GM12872 (cell line): ENCODE results near the gene PTGR3.

ENCODE experiments used
- TF ChIP-seq, protein P1 (sequence below): IDR thresholded peaks from 3 replicates; pipeline ENCODE4 v1.5.1; 2011; ENCODE audit warnings: low read depth, mild to moderate bottlenecking, low read length, moderate library complexity; ENCODE audit not compliant: insufficient read depth

PTGR3 gene

DNA sequence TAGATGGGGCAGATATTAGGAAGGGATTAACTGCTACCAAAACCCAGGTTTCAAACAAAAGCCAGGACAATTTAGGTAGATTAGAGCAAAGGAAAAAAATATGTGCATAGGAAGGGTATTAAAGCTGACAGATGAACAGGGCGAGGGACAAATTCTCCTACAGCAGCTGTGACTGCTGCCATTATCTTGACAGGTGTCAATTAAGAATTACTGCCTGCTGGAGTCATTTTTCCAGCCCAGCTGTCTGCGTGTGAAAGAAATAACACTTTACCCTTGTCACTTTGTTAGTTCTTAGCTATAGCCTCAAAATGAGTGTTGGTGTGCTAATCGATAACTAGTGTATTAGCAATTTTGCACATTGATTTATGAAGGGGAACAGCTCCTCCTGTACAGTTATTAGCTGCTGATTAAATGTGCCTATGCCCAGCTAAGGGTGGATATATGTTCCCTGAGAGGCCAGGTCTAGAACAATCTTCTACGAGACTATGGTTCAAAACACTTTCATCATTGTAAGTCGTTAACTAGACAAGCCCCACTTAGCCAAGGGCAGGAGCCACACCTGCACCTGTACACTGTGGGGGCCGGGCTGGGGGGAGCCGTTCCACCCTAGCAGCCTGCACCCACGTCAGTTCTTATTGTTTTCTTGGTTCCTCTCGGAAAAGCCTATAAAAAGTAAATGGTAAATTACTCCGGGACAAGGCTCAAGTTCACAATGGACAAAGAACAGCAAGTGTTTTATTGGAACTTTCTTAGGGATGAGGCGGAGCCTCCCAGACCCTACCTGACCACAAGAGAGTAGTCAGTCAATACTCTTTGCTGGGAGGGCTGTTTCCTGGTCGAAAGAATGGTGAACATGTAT lies 9.4 kb upstream of the PTGR3 start:
- TF ChIP-seq, protein P1, sequence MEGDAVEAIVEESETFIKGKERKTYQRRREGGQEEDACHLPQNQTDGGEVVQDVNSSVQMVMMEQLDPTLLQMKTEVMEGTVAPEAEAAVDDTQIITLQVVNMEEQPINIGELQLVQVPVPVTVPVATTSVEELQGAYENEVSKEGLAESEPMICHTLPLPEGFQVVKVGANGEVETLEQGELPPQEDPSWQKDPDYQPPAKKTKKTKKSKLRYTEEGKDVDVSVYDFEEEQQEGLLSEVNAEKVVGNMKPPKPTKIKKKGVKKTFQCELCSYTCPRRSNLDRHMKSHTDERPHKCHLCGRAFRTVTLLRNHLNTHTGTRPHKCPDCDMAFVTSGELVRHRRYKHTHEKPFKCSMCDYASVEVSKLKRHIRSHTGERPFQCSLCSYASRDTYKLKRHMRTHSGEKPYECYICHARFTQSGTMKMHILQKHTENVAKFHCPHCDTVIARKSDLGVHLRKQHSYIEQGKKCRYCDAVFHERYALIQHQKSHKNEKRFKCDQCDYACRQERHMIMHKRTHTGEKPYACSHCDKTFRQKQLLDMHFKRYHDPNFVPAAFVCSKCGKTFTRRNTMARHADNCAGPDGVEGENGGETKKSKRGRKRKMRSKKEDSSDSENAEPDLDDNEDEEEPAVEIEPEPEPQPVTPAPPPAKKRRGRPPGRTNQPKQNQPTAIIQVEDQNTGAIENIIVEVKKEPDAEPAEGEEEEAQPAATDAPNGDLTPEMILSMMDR: no peak

- TF ChIP-seq, protein P1: no peak
These were observed 8.2 kb upstream of the PTGR3 start for GRCh38 chr18:75216911-75217689.

DNA sequence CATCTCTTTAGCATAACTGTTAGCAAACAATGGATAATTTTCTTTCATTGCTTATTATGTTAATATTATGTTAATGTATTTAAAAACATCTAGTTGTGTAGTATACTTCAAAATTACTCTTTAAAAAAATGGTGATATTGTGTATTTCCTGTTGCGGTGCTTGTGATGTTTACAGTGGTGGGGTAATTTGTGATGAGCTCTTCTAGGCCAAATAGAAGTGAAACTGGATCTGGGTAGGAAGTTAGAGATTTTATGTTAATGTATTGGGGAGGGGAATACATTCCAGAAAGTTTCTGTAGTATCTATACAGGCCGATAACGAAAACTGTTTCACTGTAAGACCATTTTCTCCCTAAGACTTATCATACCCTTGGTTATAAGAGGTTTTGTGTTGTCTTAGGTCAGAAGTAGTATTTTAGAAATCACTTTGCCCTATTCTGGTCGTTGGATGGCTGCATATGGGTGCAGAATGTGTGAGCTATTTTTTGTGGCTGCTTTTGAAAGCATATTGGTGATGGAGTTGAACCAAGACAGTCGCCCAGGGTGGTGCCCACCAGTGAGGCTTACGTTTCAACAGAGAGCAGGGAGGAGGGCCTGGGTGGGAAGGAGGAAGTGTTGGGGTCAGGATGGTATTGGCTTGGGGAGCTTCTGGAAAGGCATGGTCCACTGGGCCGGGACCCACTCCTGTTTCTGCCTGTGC lies 7.4 kb upstream of the PTGR3 start:
- TF ChIP-seq, protein P1: no peak

DNA sequence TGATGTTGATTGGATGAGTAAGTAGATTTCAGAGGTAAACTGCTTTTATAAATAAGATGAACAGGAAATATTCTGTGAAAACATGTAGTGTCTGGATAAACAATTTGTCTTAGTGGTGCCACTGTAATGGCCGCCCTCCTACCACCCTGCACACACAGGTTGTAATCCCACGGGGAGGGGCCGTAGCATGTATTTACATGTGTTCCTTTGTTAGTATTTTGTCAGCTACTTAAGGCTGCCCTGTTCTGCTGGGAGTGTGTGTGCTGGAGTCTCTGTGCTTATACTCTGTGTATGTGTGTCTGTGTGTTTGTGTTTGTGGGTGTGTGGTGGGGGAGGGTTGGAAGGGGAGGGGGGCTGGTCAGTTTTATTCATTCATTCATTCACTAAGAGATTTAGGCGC lies 6.7 kb upstream of the PTGR3 start:
- TF ChIP-seq, protein P1: no peak

DNA sequence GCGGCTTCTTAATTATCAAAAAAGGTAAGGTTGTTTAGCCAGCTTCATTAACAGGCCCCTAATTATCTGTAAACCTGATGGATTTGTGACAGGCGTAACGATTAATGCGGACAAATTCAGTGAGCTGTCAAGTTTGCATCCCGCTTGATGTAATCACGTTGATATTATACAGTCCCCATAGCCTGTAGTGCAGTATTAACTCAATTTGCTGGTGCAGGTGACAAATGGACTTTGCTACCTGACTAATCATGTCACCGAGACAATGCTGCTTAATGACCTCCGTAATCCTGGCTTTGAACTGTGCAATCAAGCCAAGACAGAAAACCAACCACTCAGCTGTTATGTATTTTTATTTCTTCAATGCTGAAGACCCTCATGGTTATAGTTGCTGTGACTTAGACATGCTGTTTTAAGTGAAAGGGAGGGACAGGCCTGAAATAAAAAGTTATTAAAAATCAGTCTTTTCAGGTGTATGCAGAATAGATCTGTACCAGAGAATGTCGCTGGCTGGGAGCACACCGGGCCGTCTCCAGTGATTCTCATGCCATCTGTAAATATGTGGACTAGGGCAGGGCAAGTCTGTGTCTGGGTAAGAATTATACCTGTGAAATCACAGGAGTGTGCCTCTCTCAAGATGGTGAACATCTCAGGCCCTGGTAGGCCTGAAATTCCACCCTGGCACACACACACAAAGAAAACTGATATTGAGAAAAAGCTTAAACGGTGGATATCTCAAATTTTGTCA lies 6.0 kb upstream of the PTGR3 start:
- TF ChIP-seq, protein P1: no peak

- TF ChIP-seq, protein P1: no peak
These were observed 5.4 kb upstream of the PTGR3 start for GRCh38 chr18:75214332-75214690.
